Measurements from ENCODE around the gene SCAMP2. TPM values are rescaled to one million over a fixed set of nuclear protein-coding genes. Genes with fewer than 3 reads are reported as not detected.

Gene SCAMP2
- total RNA-seq, 4 donors from 2014 or later = 15.9 to 67.5 (median 33.0) TPM

GRCh38 chr15:74833376-74834107, 39.6 kb downstream of the SCAMP2 start:
- DNase-seq = no peak
- intact Hi-C loops (cut with DNase I; ENCODE audit: low total_unique reads) = no loop called here
- TF ChIP-seq CTCF (IDR thresholded peaks at IDR 0.05) (no peak), POLR2A (IDR thresholded peaks at IDR 0.05) (no peak)
- Histone ChIP-seq H3K4me3 (no peak overlapping the region), H3K9me3 (no peaks in the 10 kb centered on the region), H3K4me1 (no peaks in the 10 kb centered on the region), H3K27me3 (no peaks in the 10 kb centered on the region), H3K36me3 (no peaks in the 10 kb centered on the region), H3K27ac (no peak overlapping the region)

- TF ChIP-seq CTCF (IDR thresholded peaks at IDR 0.05) (no peak), POLR2A (IDR thresholded peaks at IDR 0.05) (no peak)
- Histone ChIP-seq H3K4me3 (no peak overlapping the region), H3K36me3 (no peaks in the 10 kb centered on the region), H3K27ac (no peak overlapping the region), H3K9me3 (no peaks in the 10 kb centered on the region), H3K27me3 (no peaks in the 10 kb centered on the region), H3K4me1 (no peaks in the 10 kb centered on the region)
- intact Hi-C loops (cut with DNase I; ENCODE audit: low total_unique reads) = no loop called here
- no peak for DNase-seq
These were observed 40.3 kb downstream of the SCAMP2 start for GRCh38 chr15:74832826-74833225.

- Histone ChIP-seq H3K4me3 (no peak overlapping the region), H3K27me3 (no peaks in the 10 kb centered on the region), H3K9me3 (no peaks in the 10 kb centered on the region), H3K4me1 (no peaks in the 10 kb centered on the region), H3K36me3 (no peaks in the 10 kb centered on the region), H3K27ac (no peak overlapping the region)
- no peak for TF ChIP-seq POLR2A (IDR thresholded peaks at IDR 0.05)
- TF ChIP-seq CTCF (IDR thresholded peaks at IDR 0.05) = no peak
- intact Hi-C loops (cut with DNase I; ENCODE audit: low total_unique reads) = no loop called here
- no peak for DNase-seq
These were observed 41.2 kb downstream of the SCAMP2 start for GRCh38 chr15:74831813-74832495.

DNA sequence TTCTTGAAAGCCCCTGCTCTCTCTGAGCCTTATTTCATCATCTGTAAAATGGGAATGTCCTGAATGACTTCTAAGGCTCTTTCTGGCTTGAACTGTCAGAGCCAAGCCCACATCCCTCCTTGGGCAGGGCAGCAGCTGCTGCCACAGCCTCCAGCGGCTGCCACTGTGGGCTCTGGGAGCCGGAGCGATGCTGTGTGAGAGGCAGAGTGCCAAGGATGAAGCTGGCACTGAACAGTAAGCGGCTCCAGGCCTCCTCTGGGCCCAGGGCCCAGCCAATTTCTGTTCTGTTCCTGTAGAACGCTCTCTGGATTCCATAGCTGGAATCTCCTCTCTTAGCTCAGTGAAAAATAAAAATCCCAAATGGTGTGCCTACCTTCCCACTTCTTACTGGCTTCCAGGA, 42.3 kb downstream of the SCAMP2 start:
- H3K4me1 ChIP-seq = no peaks in the 10 kb centered on the region
- no peak for DNase-seq
- H3K36me3 ChIP-seq = no peaks in the 10 kb centered on the region
- no peaks in the 10 kb centered on the region for H3K9me3 ChIP-seq
- H3K27me3 ChIP-seq = no peaks in the 10 kb centered on the region
- no peak overlapping the region for H3K27ac ChIP-seq
- H3K4me3 ChIP-seq = no peak overlapping the region
- TF ChIP-seq CTCF (IDR thresholded peaks at IDR 0.05) = no peak
- TF ChIP-seq POLR2A (IDR thresholded peaks at IDR 0.05) = no peak
- intact Hi-C loops (cut with DNase I; ENCODE audit: low total_unique reads) = no loop called here

DNA sequence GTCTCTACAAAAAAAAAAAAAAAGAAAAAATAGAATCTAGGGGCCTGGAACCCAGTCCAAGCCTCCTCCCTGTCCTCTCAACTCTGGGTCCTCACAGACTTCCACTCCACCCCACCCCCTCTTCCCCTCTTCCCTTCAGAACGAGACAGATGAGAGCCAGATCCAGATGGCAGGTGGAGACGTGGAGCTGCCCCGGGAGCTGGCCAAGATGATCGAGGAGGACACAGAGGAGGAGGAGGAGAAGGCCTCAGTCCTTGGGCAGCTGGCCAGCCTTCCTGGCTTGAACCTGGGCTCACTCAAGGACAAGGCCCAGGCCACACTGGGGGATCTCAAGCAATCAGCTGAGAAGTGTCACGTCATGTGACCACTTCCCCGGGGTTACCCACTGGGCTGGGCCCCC, 43.2 kb downstream of the SCAMP2 start:
- intact Hi-C loops (cut with DNase I; ENCODE audit: low total_unique reads) = no loop called here
- H3K27ac ChIP-seq = no peak overlapping the region
- DNase-seq = no peak
- no peak overlapping the region for H3K4me3 ChIP-seq
- H3K9me3 ChIP-seq = no peaks in the 10 kb centered on the region
- H3K36me3 ChIP-seq = no peaks in the 10 kb centered on the region
- no peaks in the 10 kb centered on the region for H3K4me1 ChIP-seq
- no peaks in the 10 kb centered on the region for H3K27me3 ChIP-seq
- TF ChIP-seq POLR2A (IDR thresholded peaks at IDR 0.05) = no peak
- no peak for TF ChIP-seq CTCF (IDR thresholded peaks at IDR 0.05)
